Measurements from ENCODE around the gene ACKR3.
A peak's percentile ranks its signal among the peaks of the same experiment; 100 is the strongest.

Gene ACKR3

GRCh38 chr2:236571145-236571544 lies 1.5 kb downstream of the ACKR3 start:
- DNase-seq, result no peak

GRCh38 chr2:236572482-236572881 lies 2.9 kb downstream of the ACKR3 start:
- DNase-seq, result peak; percentile 20

- DNase-seq, result no peak
Measured at GRCh38 chr2:236573066-236573929, 3.7 kb downstream of the ACKR3 start.

GRCh38 chr2:236574000-236574399 lies 4.4 kb downstream of the ACKR3 start:
- DNase-seq, result no peak

- DNase-seq, result peak; percentile 39
Measured at GRCh38 chr2:236574424-236575145, 5.0 kb downstream of the ACKR3 start.

- DNase-seq, result no peak
Measured at GRCh38 chr2:236575510-236575909, 5.9 kb downstream of the ACKR3 start.

GRCh38 chr2:236576087-236576486 lies 6.5 kb downstream of the ACKR3 start:
- DNase-seq, result no peak

- DNase-seq, result no peak
Measured at GRCh38 chr2:236576953-236577352, 7.3 kb downstream of the ACKR3 start.

- no peak for DNase-seq
Measured at GRCh38 chr2:236577481-236578410, 8.1 kb downstream of the ACKR3 start.

GRCh38 chr2:236578411-236578846 lies 8.8 kb downstream of the ACKR3 start:
- no peak for DNase-seq

GRCh38 chr2:236579048-236579745 lies 9.6 kb downstream of the ACKR3 start:
- DNase-seq, result no peak

- no peak for DNase-seq
Measured at GRCh38 chr2:236579746-236580315, 10.2 kb downstream of the ACKR3 start.

GRCh38 chr2:236580746-236581355 lies 11.2 kb downstream of the ACKR3 start:
- no peak for DNase-seq

- no peak for DNase-seq
Measured at GRCh38 chr2:236581546-236581945, 11.9 kb downstream of the ACKR3 start.

GRCh38 chr2:236582968-236583367 lies 13.3 kb downstream of the ACKR3 start:
- DNase-seq, result no peak

- DNase-seq, result no peak
Measured at GRCh38 chr2:236583621-236584203, 14.1 kb downstream of the ACKR3 start.

GRCh38 chr2:236584521-236585384 lies 15.1 kb downstream of the ACKR3 start:
- DNase-seq, result no peak

- DNase-seq, result no peak
Measured at GRCh38 chr2:236585966-236586365, 16.3 kb downstream of the ACKR3 start.

- DNase-seq, result no peak
Measured at GRCh38 chr2:236587861-236588815, 18.5 kb downstream of the ACKR3 start.
